GM19395 (cell line): Measurements from ENCODE around the gene DHX38.
A peak's percentile ranks its signal among the peaks of the same experiment; 100 is the strongest.
"Not testable (repeated sequence)": the region's sequence is repeated elsewhere in the genome, so short reads cannot be mapped to it uniquely, and the experiment has no call there.

Experiments used
- ATAC-seq: cut with Tn5 transposase; IDR thresholded peaks from one replicate; pipeline ENCODE4 v1.9.1; 2021; ENCODE audit warnings: mild to moderate bottlenecking, moderate library complexity; ENCODE audit not compliant: unreplicated experiment

The DHX38 gene

DNA sequence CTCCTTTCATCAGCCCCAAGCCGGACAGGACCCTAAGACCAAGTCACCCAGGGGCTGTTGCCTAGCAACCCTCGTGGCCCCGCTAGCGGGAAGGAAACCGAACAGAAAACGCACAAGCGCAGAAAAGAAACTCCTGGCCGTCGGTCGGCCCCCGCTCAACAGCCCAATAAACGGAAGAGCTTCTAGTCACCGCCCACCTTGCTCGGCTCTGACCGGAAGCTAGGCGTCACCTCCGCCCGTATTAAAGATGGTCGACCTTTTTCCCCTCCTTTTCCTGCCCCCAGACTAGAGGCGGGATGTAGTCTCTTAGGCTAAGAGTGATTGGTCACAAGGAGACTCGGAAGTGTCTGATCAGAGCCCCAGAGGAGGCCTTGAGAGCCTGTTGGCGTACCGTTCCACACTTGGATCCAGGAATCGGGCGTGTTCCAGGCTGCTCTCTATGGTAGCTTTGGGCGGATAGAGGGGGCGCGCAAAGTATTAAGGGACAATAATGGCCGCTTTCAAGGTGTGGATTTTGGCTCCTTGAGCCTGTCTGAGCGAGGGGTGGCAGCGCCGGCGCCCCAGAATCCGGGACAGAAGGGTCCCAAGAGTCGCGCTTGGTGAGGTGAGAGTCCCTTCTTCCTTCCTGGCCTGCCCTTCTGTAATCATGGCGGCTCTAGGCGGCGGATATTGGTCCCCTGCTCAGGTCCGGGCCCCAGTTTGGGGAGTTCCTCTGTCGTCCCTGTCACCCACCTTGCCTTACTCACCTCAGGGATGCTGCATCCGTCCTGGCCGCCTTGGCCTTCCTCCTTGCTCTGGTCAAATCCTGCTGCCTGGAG is at the start of gene DHX38, which contains the start of gene TXNL4B:
Gene DHX38 (plus strand): TSS at position 400 of the 818 bp plus-strand sequence. CDS start 2,311 bp downstream, outside the sequence.
Gene TXNL4B (minus strand): TSS at position 173 of the 818 bp plus-strand sequence. CDS start 2,871 bp downstream, outside the sequence.
- ATAC-seq: peak; percentile 99

DNA sequence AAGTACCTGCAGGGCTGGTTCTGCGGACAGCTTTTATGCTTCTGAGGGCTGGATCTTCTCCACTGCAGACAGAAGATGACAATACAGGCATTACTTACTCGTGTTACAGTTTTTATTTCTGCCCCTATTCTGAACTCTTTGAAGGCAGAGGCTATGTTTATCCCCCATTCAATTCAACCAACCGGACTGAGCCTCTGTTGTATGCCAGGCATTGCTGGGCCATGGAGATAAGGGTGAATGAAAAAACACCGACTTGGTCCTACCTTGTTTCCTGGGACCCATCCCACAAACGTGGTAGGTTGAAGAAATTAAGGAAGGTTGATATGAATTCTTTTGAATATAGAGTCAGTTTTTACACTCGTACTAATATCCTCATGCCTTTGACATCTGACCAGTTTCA is 49.4 kb upstream of the DHX38 start:
- ATAC-seq: no peak

DNA sequence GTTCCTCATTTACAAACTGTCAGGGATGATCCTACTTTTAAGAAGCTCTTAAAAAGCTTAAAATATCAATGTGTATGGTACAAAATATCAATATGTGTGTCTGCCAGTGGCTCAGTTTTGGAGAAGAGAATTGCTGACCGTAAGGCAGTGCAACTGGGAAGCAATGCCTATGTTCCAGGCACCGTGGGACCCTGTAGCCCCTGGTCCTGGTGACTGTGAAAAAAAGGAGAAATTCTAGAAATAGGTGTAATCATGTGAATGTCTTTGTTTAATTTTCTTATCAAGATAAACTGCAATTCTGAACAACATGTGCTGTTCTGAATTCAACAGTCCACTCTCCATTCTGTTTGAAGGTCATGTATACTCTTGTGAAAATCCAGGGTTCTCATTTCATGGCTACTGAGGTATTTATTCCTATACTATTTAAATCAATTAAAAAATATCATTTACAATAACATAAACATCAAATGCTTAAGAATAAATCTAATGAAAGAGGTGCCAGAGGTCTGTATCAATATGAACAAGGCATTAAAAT is 48.8 kb upstream of the DHX38 start:
- ATAC-seq: no peak

DNA sequence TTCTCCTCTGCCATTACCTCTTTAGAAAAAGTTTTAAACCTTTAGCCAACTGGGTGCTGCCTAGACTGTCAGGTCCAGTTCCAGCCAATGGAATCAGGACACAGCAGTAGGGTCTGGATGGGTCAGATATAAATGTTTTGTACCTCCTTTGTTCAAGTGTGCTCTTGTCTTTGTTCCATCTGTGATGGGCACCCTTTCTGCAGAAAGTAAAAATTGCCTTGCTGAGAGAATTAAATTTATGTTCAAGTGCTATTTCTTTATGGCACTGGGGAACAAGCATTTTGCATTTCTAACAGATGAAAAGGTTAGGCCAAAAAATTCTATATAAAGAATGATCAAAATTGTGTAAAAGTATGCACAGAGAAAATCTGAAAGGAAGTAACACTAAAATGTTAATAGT is 44.5 kb upstream of the DHX38 start:
- ATAC-seq: no peak

- no peak for ATAC-seq
Observed at GRCh38 chr16:72050769-72051464, 42.7 kb upstream of the DHX38 start.

DNA sequence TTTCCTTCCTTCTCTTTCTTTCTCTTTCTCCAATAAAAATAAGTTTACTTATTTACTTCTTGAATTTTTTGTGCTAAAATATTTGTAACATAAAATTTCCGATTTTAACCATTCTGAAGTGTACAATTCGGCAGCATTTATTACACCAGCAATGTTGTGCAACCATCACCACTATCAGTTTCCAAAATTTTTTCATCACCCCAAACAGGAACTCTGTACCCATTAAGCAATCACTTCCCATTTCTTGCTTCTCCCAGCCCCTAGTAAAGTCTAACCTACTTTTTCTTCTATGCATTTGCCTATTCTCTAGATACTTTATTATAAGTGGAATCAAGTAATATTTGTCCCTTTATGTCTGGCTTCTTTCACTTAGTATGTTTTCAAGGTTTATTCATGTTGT is 41.8 kb upstream of the DHX38 start:
- no peak for ATAC-seq

- not testable (repeated sequence) for ATAC-seq
Observed at GRCh38 chr16:72054254-72054847, 39.3 kb upstream of the DHX38 start, which contains the start of gene HP. TSS of gene HP (plus strand) at chr16:72054505. CDS start at chr16:72054653, 148 bp downstream.

GRCh38 chr16:72055911-72056310 is 37.7 kb upstream of the DHX38 start:
- ATAC-seq: no peak

- not testable (repeated sequence) for ATAC-seq
Observed at GRCh38 chr16:72057313-72057712, 36.3 kb upstream of the DHX38 start.

DNA sequence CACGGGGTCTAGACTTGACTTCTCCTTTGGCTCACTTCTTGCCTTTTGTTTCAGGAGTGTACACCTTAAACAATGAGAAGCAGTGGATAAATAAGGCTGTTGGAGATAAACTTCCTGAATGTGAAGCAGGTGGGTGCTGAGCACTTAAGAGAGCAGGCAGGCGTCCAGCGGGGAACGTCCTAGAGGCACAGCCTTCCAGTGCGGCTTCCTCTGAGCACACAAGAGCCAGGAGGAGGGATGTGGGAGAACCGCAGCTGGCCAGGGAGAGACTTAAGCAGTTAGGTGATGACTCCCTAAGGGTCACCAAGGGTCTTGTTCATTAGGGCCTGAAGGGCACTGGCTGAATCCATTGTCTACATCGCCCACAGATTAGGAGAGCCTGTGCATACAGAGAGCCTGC is 34.6 kb upstream of the DHX38 start:
- ATAC-seq: not testable (repeated sequence)

GRCh38 chr16:72060405-72060804 is 33.2 kb upstream of the DHX38 start:
- no peak for ATAC-seq

DNA sequence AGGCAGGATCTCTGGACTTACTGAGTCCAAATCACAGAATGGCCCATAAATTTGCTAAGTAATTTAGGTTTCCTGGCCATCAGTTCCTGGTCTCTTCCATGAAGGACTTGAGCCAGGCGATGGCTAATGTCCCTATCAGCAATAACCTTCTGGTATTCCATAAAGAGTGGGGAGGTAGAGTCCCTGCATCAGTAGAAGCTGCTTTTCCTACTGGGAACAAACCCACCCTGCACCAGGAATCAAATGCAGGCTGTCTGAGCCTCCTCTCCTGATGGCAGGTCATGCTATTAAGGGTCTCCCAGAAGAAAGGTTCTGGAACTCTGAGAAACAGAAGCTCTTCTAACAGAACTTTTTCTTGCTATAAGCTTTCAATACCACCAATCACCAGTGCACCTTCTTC is 32.1 kb upstream of the DHX38 start:
- ATAC-seq: no peak

GRCh38 chr16:72064361-72064894 is 29.2 kb upstream of the DHX38 start:
- ATAC-seq: no peak

- no peak for ATAC-seq
Observed at GRCh38 chr16:72066747-72067146, 26.9 kb upstream of the DHX38 start.

DNA sequence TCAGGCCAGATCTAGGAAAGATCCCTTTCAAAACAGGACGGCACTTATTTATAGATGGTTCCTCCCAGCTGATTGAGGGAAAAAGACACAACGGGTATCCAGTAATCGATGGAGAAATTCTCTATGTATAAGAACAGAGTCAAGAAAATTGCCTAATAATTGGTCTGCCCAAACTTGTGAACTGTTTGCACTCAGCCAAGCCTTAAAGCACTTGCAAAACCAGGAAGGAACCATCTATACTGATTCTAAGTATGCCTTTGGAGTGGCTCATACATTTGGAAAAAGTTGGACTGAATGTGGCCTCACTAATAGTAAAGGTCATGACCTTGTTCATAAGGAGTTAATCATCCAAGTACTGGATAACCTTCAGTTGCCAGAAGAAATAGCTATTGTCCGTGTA is 24.7 kb upstream of the DHX38 start:
- no peak for ATAC-seq

DNA sequence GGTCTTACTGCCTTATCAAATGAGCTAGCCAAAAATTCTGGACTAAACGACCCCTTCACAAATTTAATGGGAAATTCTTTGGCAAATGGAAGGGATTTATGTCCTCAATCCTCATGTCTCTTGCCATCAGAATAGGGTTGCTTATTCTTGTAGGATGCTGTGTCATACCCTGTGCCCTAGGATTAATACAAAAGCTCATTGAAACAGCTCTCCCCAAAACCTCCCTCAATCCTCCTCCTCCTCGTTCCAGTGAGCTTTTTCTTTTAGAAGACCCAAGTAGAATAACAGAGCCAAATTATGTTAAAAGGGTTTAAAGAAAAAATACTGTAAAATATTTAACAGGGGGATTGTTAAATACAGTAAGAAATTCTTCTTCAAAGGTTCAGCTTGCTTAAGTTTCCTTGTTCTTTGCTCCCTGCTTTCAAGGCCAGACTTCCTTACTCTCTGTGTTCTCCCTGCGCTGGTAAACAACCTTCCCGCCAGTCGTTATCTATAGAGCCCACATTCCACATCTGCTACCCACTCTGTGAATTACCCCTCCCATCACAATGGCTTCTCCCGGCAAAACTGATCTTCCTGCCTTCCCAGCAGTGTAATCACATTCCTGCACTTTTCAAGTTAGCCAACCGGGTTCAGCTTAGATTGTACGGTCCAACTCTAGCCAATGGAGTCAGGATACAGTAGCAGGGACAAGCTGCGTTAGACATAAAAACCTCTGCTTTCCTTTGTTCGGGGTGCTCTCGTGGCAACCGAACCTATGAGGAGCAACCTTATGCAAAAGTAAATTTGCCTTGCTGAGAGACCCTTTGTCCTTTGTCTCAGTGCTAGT is 20.9 kb upstream of the DHX38 start:
- ATAC-seq: no peak

DNA sequence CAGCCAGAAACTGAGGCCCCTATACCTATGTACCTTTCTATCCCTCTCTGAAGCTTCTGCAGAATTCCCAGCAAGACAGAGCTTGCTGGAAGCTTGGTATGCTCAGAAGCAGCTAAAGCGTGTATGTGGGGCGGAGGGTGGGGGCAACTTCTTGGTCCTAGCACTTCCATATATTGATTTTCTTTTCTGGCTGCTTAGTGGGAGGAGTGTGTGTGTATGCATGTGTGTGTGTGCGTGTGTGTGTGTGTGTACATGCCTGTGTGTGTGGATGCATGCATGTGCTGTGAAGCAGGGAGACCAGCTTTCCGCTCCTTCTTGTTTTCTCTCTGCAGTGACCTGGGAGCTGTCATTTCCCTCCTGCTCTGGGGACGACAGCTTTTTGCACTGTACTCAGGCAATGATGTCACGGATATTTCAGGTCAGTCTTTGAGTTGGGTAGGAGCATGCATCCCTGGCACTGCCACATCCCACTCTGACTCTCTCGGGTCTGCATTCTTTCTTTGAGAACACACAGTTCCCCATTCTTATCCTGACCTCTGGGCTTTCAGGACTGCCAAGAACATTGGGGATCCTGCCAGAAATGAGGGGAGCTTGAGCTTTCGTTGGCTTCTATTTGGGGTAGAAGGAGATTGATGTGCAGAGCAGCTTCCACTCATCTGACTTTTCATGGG is 20.0 kb upstream of the DHX38 start:
- no peak for ATAC-seq

GRCh38 chr16:72075067-72075466 is 18.6 kb upstream of the DHX38 start:
- ATAC-seq: not testable (repeated sequence)

DNA sequence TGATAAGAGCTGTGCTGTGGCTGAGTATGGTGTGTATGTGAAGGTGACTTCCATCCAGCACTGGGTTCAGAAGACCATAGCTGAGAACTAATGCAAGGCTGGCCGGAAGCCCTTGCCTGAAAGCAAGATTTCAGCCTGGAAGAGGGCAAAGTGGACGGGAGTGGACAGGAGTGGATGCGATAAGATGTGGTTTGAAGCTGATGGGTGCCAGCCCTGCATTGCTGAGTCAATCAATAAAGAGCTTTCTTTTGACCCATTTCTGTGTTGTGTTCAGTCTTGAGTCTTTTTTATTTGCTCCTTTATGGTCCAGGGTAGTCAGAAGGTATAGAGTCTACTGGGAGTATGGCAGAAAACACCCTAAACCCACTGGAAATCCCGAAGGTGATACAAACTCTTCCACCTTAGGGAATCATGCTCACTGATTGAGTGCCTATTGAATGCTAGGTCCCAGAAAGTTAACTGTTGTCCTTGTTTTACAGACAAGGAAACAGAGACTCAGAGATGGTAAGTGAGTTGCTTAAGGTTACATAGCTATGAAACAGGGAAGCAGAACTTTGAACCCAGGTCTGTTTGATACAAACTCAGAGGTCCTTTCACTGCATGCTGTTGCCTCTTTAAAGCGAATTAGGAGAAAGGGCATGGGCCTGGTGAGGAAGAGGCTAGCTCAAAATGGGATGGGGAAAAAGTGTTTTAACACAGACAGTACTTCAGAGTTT is 16.5 kb upstream of the DHX38 start:
- ATAC-seq: not testable (repeated sequence)
